Activated naive CD4-positive, alpha-beta T cell treated with anti-CD3 and anti-CD28 coated beads for 36 hours (primary cell): ENCODE measurements around the gene ADGRV1. TPM values are rescaled to one million over a fixed set of nuclear protein-coding genes. Genes with fewer than 3 reads are reported as not detected.
"Not testable (repeated sequence)": the region's sequence is repeated elsewhere in the genome, so short reads cannot be mapped to it uniquely, and the experiment has no call there.

Experiments
- CTCF ChIA-PET: fragments of 350-600 bp; sonication (Branson Sonifier 250); formaldehyde crosslinking; loops from one replicate; lab custom pipeline; 2021; ENCODE audit warnings: antibody characterized with exemption; lab: Charles Lee
- DNase-seq: peaks from one replicate; pipeline ENCODE4 v3.0.0-alpha.2; 2020
- H3K27ac Mint-ChIP-seq: one replicate; pipeline ENCODE4 v1.8.0; 2021; ENCODE audit warnings: mild to moderate bottlenecking, mixed read lengths
- H3K27me3 Mint-ChIP-seq: one replicate; pipeline ENCODE4 v1.8.0; 2021; ENCODE audit warnings: low read depth, mixed read lengths
- H3K36me3 Mint-ChIP-seq: one replicate; pipeline ENCODE4 v1.8.0; 2021; ENCODE audit warnings: low read depth, mixed read lengths
- H3K4me1 Mint-ChIP-seq: one replicate; pipeline ENCODE4 v1.8.0; 2021; ENCODE audit warnings: low read depth, mixed read lengths
- H3K4me3 Mint-ChIP-seq: one replicate; pipeline ENCODE4 v1.8.0; 2021; ENCODE audit warnings: mild to moderate bottlenecking, moderate library complexity, mixed read lengths
- H3K9me3 Mint-ChIP-seq: one replicate; pipeline ENCODE4 v1.8.0; 2021; ENCODE audit warnings: mixed read lengths
- intact Hi-C: fragments of 100-400 bp; cut with micrococcal nuclease; formaldehyde crosslinking; loops from one replicate; pipeline ENCODE4 v1.15.1; 2023
- total RNA-seq, 2 experiments: library from RNA; stranded (reverse); gene quantifications; one replicate each; pipeline ENCODE4 v1.2.3, GENCODE V29; 2021

ADGRV1 gene
- total RNA-seq, 2 experiments from 2014 or later, result not detected

GRCh38 chr5:90917928-90918668 lies 359.5 kb downstream of the ADGRV1 start:
- Mint-ChIP-seq H3K27ac (no peak overlapping the region), H3K9me3 (no peaks in the 10 kb centered on the region), H3K36me3 (no peaks in the 10 kb centered on the region), H3K27me3 (peaks cover 6% of the 10 kb centered on the region), H3K4me1 (no peaks in the 10 kb centered on the region), H3K4me3 (no peak overlapping the region)
- intact Hi-C loops, result no loop called here
- DNase-seq, result no peak
- CTCF ChIA-PET, result no interaction called here

- Mint-ChIP-seq H3K9me3 (peaks cover 2% of the 10 kb centered on the region), H3K27ac (no peak overlapping the region), H3K36me3 (no peaks in the 10 kb centered on the region), H3K27me3 (no peaks in the 10 kb centered on the region), H3K4me1 (no peaks in the 10 kb centered on the region), H3K4me3 (no peak overlapping the region)
- intact Hi-C loops, result no loop called here
- DNase-seq, result no peak
- CTCF ChIA-PET, result interaction anchor here (0.6 to 1.9 kb wide), 2 partner anchors 10 to 497 kb away, joined by 4 to 7 read pairs; no protein-coding TSS in a partner anchor
Measured at GRCh38 chr5:90921418-90921973, 362.9 kb downstream of the ADGRV1 start.

- H3K27ac Mint-ChIP-seq, H3K36me3 Mint-ChIP-seq, CTCF ChIA-PET, H3K9me3 Mint-ChIP-seq, H3K4me3 Mint-ChIP-seq, intact Hi-C loops, H3K27me3 Mint-ChIP-seq, DNase-seq, H3K4me1 Mint-ChIP-seq: not testable (repeated sequence)
Measured at GRCh38 chr5:90924222-90924621, 365.6 kb downstream of the ADGRV1 start.

DNA sequence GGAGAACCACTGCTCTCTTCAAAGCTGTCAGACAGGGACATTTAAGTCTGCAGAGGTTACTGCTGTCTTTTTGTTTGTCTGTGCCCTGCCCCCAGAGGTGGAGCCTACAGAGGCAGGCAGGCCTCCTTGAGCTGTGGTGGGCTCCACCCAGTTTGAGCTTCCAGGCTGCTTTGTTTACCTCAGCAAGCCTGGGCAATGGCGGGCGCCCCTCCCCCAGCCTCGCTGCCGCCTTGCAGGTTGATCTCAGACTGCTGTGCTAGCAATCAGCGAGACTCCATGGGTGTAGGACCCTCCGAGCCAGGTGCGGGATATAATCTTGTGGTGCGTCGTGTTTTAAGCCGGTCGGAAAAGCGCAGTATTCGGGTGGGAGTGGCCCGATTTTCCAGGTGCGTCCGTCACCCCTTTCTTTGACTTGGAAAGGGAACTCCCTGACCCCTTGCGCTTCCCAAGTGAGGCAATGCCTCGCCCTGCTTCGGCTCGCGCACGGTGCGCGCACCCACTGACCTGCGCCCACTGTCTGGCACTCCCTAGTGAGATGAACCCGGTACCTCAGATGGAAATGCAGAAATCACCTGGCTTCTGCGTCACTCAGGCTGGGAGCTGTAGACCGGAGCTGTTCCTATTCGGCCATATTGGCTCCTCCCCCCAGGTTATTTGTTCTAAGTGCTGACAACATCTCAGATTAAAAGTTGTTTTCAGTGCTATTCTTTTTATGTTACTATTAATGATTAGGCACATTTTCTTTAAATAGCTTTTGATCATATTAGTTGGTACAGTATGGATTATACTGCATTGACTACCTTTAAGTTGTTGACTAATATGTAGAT lies 370.6 kb downstream of the ADGRV1 start:
- H3K4me1 Mint-ChIP-seq, CTCF ChIA-PET: not testable (repeated sequence)

GRCh38 chr5:90930062-90930461 lies 371.5 kb downstream of the ADGRV1 start:
- H3K27me3 Mint-ChIP-seq, result peaks cover 8% of the 10 kb centered on the region
- H3K9me3 Mint-ChIP-seq, result no peaks in the 10 kb centered on the region
- DNase-seq, result no peak
- peaks cover 1% of the 10 kb centered on the region for H3K36me3 Mint-ChIP-seq
- intact Hi-C loops, result no loop called here
- no peak overlapping the region for H3K4me3 Mint-ChIP-seq
- H3K27ac Mint-ChIP-seq, result no peak overlapping the region
- H3K4me1 Mint-ChIP-seq, result peaks cover 5% of the 10 kb centered on the region
- CTCF ChIA-PET, result no interaction called here

More for the DNA sequence above, 370.6 kb downstream of the ADGRV1 start:
- H3K4me3 Mint-ChIP-seq, intact Hi-C loops, H3K27ac Mint-ChIP-seq, H3K36me3 Mint-ChIP-seq, H3K27me3 Mint-ChIP-seq, H3K9me3 Mint-ChIP-seq, DNase-seq: not testable (repeated sequence)

DNA sequence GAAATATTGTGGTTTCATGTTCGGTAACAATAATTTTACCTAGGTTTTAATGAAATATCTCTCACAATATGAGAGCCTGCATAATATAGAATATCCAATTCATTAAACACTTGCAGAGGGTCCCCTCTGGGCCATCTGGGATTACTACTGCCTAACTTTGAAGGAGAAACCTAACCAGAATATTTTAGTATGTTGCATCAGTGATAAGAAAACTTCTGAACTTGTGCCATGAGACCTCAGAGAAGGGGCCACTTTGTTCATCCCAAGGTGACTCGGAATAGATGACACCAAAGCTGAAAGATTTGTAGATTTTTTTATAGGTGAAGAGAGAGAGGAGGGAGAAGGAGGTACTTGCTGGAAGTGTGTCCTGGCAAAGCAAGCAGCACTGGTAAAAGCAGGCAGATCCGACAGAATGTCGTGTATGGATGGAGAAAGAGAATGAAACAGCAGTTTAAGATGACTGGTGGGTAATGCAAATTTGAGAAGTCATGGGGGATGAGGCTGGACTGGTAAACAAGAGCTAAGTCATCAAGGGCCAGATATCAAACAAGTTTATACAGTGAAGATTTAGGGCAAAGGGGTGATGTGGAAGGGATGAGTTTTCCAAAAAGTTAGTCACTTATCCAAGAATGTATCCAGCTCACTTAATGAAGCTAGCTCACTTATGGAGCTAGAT lies 372.3 kb downstream of the ADGRV1 start:
- H3K27me3 Mint-ChIP-seq, result peaks cover 8% of the 10 kb centered on the region
- intact Hi-C loops, result no loop called here
- peaks cover 5% of the 10 kb centered on the region for H3K4me1 Mint-ChIP-seq
- no peaks in the 10 kb centered on the region for H3K9me3 Mint-ChIP-seq
- no peak for DNase-seq
- H3K27ac Mint-ChIP-seq, result no peak overlapping the region
- H3K4me3 Mint-ChIP-seq, result no peak overlapping the region
- peaks cover 1% of the 10 kb centered on the region for H3K36me3 Mint-ChIP-seq
- CTCF ChIA-PET, result interaction anchor here (0.6 to 3.3 kb wide), 13 partner anchors 9 to 489 kb away, joined by 3 to 37 read pairs (median 3); no protein-coding TSS in a partner anchor

DNA sequence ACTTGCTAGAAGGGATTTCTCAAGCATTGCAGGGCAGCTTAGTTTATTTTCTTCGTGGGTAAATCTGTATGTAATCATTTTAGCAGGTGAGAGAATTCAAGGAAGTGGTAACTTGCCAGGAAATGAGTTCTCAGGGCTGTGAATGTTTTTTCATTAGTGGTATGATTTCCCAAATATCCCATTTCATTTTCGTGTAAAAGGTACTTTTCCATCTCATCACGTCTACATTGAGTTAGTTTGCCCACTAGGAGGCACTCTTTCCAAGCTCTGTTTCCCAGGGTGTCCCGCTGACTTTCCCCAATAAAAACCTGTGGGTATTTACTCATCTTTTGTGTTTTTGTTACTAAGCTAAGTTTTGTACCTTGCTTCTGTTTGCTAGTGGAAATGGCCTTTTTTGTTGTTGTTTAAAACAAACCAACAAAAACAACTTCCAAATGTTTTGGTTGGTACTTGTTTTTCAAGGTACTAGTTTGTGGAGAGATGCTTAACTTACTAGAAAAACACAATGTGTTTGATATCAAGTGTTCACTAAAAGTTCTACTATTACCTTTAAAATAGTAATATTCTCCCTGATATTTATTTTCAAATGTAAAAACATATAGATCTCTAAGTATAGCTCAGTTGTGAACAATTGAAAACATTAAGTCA lies 373.6 kb downstream of the ADGRV1 start:
- peak; percentile 65 for DNase-seq
- CTCF ChIA-PET, result interaction anchor here (0.6 to 3.3 kb wide), 38 partner anchors 8 to 488 kb away, joined by 3 to 37 read pairs (median 4); no protein-coding TSS in a partner anchor

DNA sequence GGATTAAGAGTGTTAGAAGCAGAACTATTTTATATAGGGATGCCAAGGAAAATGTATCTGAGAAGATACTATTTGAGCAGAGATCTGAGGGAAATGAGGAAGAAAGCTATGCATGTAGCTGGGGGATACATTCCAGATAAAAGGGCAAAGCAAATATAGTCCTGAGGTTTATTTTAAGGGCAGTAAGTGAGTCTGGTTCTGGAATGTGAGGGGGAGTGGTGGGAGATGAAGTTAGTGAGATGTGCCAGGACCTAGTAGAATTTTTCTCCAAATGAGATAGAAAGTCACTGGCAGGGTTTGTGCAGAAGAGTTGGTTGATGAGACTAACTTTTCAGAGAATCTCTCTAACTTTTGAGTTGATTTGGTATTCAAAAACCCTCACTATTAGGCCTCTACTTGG lies 374.7 kb downstream of the ADGRV1 start:
- Mint-ChIP-seq H3K4me3 (no peak overlapping the region), H3K36me3 (no peaks in the 10 kb centered on the region), H3K27ac (no peak overlapping the region), H3K27me3 (peaks cover 4% of the 10 kb centered on the region), H3K9me3 (no peaks in the 10 kb centered on the region), H3K4me1 (peaks cover 5% of the 10 kb centered on the region)
- CTCF ChIA-PET, result interaction anchor here (1.0 to 3.3 kb wide), 8 partner anchors 21 to 484 kb away, joined by 3 to 37 read pairs (median 6); no protein-coding TSS in a partner anchor
- intact Hi-C loops, result loop anchor here (2.0 kb wide), 2 partner anchors 66 to 294 kb away; no protein-coding TSS in a partner anchor
- DNase-seq, result no peak

More for the DNA sequence above, 373.6 kb downstream of the ADGRV1 start:
- intact Hi-C loops, result loop anchor here (1.0 to 2.0 kb wide), 7 partner anchors 8 to 487 kb away; no protein-coding TSS in a partner anchor
- no peak overlapping the region for H3K4me3 Mint-ChIP-seq
- no peaks in the 10 kb centered on the region for H3K9me3 Mint-ChIP-seq
- peaks cover 5% of the 10 kb centered on the region for H3K4me1 Mint-ChIP-seq
- peaks cover 1% of the 10 kb centered on the region for H3K36me3 Mint-ChIP-seq
- peaks cover 8% of the 10 kb centered on the region for H3K27me3 Mint-ChIP-seq
- no peak overlapping the region for H3K27ac Mint-ChIP-seq

DNA sequence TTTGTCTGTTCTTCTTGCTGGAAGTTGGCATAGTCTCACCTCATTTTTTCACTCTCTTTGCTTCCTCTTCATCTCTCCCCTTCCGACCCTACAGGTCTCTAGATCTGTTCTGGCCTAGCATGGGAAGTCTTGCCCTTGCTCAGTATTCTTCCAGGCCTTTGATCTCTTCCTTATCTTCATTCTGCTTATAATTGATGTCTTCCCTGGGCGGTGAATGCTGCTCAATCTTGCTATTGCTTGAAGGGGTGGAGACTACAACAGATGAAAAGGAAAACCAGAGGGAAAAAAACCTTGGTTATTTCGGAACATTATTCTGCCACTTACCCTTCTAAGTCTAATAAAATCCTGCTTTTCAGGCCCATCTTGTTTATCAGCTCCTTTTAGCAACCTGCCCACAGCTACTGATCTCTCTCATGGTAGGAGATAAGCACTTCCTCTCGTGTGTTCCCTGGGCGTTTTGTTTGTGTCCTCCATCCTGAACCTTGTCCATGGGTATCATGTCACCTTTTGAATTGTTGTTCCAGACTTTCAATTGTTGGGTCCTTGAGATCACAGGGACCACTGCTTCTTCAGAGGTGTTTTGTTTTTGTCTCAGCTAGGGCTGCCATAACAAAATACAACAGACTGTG lies 375.6 kb downstream of the ADGRV1 start:
- Mint-ChIP-seq H3K4me3 (no peak overlapping the region), H3K36me3 (no peaks in the 10 kb centered on the region), H3K4me1 (peaks cover 5% of the 10 kb centered on the region), H3K9me3 (no peaks in the 10 kb centered on the region), H3K27ac (no peak overlapping the region), H3K27me3 (peaks cover 4% of the 10 kb centered on the region)
- intact Hi-C loops, result no loop called here
- DNase-seq, result no peak
- CTCF ChIA-PET, result interaction anchor here (0.7 to 1.0 kb wide), 2 partner anchors 61 to 487 kb away, joined by 3 read pairs; no protein-coding TSS in a partner anchor

DNA sequence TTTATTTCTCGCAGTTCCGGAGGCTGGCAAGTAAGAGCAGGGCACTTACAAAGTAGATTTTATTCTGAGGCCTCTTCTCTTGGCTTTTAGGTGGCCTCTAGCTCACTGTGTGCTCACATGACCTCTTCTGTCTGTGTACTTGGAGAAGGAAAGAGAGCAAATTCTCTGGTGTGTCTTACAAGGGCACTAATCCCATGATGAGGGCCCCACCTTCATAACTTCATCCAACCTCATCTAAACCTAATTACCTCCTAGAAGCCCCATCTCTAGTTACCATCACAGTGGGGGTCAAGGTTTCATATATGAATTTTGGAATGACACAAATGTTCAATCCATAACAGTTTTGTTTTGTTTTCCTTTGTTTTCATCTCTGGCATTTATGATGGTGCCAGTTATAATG lies 376.1 kb downstream of the ADGRV1 start:
- Mint-ChIP-seq H3K27me3 (peaks cover 4% of the 10 kb centered on the region), H3K36me3 (no peaks in the 10 kb centered on the region), H3K4me3 (no peak overlapping the region), H3K9me3 (no peaks in the 10 kb centered on the region), H3K27ac (no peak overlapping the region), H3K4me1 (peaks cover 6% of the 10 kb centered on the region)
- no peak for DNase-seq
- CTCF ChIA-PET, result interaction anchor here (0.7 to 1.0 kb wide), 2 partner anchors 61 to 487 kb away, joined by 3 read pairs; no protein-coding TSS in a partner anchor
- intact Hi-C loops, result no loop called here

DNA sequence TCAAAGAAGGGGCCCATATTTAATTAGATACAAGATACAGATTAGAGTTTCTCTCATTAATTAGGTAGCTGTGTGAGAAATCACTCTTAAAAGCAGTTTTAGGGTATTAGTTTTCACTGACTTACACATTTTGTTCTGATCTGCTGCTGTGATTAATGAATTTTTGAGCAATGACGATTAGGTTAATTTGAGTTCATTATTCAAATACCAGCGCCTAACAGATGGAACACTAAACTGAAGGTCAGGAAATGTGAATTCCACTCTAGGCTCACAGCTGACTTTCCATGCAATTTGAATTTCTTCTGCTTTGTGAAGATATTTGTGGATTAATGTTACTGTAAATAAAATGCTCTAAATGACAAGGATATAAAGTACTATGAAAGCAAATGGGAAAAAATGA lies 380.6 kb downstream of the ADGRV1 start:
- H3K27me3 Mint-ChIP-seq, result no peaks in the 10 kb centered on the region

More for the DNA sequence above, 380.6 kb downstream of the ADGRV1 start:
- peaks cover 13% of the 10 kb centered on the region for H3K4me1 Mint-ChIP-seq
- intact Hi-C loops, result no loop called here
- no peaks in the 10 kb centered on the region for H3K36me3 Mint-ChIP-seq
- CTCF ChIA-PET, result interaction anchor here (0.6 to 2.3 kb wide), 4 partner anchors 8 to 446 kb away, joined by 3 to 6 read pairs (median 4); no protein-coding TSS in a partner anchor
- H3K4me3 Mint-ChIP-seq, result no peak overlapping the region
- H3K9me3 Mint-ChIP-seq, result no peaks in the 10 kb centered on the region
- no peak for DNase-seq
- no peak overlapping the region for H3K27ac Mint-ChIP-seq
